HG03060 (cell line): ENCODE measurements around the gene LCN1.

ENCODE experiments used
- ATAC-seq: cut with Tn5 transposase; IDR thresholded peaks from one replicate; pipeline ENCODE4 v1.9.1; 2021; ENCODE audit warnings: low read depth, moderate number of reproducible peaks; ENCODE audit not compliant: unreplicated experiment

The LCN1 gene

DNA sequence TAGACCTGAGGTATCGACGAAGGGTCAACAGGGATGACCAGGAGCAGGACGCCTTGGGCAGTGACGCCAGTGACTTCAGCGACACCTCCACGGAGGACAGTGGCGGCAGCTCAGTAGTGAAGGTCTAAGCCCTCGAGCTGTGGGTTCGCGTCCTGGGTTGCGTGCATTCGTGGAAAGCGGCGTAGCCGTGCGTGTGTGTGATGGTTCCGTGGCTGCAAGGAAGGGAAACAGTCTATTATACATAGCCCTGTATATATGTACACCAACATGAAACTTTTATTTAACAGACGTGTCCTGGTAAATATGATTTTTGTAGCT, 33.3 kb upstream of the LCN1 start:
- no peak for ATAC-seq

DNA sequence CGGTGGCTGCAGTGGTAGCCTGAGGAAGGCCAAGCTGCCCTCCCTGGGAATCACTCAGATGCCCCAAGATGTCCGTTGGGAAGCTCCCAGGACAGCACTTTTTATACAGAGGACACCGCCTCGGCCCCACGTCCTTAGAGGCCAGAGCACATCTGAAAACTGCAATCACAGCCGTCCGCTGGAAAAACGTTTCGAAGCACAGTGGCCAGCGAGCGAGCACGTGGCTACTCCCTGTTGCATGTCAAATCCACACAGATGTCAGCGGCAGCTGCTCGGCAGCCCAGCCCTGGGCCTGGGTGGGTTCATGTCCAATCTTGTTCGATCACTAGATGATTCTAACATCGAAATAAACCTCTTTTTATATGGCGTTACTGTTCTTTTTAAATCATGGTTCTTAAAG, 32.7 kb upstream of the LCN1 start:
- no peak for ATAC-seq

DNA sequence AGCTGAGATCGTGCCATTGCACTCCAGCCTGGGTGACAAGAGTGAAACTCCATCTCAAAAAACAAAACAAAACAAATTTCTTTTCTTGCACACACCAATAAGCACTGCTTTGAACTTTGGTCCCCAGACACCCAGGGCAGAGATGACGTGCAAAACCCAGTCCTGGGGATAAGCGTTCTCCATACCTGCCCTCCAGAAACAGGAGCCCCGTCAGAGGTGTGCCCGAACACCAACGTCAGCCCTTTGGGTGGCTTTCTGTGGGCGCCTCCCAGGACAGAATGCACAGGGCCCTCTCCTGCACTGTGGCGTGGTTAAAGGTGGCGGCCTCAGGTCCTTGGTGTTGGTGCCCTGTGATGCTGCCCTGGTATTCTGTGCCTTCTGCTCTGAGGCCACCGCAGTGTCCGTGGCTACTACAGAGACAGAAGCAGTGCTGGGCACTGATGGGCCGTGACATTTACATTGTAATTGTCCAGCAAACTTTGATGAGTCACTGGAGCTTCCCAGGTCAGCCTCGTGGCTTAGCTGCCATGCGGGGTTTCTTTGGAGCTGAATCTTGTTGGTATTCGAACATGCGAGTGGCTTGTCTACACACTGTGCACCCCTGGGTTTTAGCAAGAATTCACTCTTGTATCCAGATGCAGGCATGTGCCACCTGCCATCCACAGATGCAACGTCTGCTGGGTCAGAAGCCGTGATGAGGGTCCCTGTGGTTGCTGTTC, 31.9 kb upstream of the LCN1 start:
- ATAC-seq, result no peak

DNA sequence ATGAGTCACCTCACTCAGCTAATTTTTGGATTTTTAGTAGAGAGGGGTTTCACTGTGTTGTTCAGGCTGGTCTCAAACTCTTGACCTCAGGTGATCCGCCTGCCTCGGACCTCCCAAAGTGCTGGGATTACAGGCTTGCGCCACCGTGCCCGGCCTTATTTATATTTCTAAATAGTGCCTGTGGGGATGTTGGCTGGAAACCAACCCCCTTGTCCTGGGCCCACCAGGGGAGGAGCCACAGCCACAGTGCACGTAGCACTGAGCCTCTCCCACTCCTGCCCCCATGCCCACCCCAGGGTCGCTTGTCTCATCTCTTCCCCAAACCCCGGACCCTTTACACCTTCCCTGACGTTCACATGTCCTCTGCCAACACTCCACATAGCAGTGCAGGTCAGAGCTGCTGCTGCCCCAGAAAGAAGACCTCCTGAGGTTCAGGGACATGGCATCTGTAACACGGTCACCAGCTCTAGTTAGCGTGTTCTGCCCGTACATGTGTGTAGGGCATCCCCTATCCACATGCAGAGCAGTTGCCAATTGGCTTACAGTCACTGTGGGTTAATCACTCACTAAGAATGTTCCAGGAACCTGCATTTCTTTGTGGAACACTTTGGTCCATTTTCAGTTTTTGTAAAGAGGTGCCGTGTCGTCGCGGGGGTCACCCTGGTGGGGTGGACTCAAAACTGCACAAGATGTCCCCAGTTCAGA, 30.9 kb upstream of the LCN1 start:
- no peak for ATAC-seq

DNA sequence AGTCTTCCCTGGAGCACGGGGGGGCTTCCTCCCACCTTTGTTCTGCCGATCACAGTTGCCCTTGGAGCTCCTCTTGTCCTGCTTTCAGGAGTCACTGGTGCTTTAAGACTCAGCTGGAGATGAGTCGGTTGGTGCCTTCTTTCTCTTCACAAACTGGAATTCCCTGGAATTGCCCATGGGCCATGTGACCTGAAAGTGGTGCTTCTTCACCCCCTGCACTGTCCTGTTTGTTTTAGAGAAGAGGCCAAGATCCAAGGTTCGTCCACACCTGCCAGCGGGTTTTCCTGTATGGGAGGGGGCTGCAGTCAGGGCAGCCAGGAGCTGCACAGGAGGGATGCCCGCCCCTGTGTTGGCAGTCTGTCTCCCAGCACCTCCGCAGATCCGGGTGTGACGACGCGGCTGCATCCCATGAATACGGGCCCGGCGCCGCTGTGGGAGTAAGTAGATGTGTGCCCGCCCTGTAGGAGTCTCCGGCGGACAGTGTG, 30.2 kb upstream of the LCN1 start:
- no peak for ATAC-seq

DNA sequence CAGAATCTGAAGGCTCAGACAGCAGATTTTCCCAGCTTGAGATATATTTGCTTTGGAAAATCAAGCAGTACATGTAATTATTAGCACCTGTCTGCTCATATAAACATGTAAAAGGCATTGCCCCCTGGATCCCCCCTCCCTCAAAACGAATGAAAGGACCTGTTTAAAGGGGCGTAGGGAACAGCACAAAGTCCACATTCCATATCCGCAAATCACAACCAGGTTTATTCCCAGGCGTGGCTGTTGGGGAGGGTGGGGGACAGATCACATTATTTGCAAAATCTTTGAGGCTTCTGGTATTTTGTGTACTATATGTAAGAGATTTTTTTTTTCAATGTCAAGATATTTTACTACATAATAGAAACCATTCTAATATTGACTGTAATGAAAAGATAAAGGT, 29.5 kb upstream of the LCN1 start:
- ATAC-seq, result no peak

DNA sequence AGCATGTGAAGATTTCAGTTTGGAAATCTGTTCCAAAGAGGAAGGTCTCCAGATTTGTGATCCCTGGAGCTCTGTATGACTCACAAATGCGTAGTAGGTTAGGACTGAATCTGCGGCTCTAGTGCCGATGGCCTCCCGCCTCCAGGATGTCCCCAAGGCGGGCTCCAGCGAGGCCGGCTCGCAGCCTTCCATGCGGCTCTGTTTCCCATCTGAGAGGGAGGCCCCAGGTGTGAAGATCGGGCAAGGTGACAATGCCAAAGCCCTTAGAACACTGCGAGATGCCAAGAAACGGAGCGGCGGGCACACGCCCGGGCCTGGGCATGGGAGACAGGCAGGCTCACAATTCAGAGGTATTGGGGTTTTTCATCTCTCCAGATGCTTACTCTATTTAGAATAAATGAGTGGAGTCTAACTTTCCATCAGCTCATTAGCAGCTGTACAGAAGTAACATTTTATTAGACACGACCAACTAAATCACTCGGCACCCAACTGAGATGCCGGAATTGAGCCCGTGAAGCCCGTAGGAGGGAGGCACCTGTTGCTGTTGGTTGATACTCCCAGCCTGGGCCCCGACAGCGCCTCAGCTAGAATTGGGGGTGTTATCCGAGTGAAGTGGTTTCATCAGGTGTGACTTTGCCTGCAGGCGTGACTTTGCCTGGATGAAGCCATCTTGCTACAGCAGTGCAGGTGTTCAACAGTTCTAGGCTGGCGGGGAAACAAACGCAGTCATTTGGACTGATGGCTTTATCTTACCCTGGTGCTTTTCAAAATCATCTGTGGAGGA, 28.2 kb upstream of the LCN1 start:
- no peak for ATAC-seq

DNA sequence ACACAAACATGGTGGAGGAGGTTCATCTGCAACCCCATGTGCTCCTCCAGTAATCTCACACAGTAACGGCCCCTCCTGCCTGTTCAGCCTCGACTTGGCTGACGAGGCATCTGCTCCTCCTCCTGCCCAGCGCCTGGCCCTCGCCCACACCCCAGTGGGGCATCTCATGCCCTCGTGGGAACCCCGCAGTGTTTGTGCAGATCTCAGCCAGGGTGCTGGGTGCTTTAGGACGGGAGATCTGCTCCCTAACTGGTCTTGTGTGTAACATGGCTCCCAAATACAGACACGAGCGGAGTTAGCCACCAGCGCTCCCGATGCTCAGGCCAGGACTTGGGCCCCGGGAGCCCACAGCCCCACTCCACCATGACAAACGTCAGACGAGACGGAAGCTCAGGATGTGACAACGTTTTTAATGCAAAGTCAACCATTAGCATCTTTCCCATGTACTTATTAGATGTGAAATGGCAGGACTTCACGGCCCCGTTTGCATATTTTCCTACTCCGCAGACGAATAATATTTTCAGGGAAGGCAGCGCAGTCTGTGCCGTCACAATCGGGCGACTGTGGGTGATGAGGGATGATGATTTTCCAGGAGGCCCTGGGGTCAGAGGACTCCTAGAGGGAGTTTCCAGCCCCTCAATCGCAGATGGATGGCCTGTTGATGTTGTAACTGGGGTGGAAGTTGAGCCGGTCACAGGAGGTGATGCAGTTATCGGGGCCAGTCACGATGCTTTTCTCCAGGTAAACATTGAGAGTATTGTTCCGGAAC, 26.3 kb upstream of the LCN1 start:
- no peak for ATAC-seq

DNA sequence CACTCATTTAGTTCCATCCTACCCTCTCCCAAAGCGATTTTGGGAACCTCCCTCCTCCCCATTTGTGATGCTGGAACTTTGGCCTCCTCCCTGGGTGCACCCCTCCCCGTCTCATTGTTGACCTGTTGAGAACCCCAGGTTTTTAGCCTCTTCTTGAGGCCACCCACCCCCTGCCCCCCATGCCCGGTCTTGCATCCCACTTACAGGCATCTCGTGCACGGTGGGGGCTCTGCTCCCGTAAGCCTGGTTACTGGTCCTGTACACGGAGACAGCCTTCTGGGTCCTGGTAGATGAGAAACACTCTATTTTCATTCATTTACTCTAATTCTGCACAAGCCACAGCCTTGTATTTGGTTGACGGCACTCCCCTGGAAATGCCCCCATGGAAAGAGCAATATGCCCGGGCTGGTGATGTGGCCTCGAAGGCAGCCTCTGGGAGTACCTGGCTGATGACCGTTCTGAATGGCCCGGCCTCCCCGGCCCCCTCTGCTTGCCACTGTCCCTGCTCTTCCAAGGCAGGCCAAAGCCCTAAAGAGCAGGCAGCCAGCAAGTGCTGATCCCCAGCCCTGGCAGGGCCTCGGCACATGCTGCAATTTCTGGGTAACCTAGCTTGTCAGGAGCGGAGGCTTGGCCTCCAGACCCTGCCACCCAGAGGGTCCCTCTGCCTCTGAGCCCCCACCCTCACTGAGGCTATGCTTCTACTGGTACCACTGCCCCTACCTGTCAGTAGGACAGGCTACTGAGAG, 22.7 kb upstream of the LCN1 start:
- ATAC-seq, result no peak

DNA sequence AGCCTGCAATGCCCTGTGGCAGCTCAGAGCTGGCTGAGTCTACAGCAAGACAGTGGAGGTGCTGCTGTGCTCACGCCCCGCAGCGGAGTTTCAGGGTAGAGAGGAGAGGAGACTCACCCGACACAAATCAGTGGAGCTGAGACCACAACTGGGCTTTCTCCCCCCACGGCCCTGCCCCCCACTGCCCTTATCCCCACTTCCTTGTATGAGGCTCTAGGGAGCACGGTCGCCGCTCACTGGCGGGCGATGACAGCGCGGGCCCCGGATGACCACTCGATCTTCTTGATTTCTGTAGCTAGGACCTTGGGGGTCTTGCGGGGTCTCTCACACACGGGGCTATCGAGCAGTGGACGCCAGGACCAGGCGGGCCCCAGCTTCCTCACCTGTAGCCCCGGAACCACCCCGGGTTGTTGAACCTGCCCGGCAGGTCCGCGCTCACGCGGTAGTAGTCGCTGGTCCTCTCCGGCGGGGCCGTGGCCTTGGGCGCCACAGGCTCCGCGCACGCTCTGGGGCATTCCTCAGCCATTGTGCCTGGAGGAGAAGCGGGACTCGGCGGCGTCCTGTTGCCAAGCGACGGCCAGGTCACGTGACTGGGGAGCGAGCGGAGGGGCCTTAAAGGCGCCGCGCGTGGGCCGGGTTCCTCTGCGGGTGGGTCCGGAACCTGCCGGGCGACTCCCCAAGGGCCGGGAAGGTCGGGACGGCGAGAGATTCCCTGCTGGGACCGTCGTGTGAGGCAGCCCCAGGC, 21.7 kb upstream of the LCN1 start:
- no peak for ATAC-seq

DNA sequence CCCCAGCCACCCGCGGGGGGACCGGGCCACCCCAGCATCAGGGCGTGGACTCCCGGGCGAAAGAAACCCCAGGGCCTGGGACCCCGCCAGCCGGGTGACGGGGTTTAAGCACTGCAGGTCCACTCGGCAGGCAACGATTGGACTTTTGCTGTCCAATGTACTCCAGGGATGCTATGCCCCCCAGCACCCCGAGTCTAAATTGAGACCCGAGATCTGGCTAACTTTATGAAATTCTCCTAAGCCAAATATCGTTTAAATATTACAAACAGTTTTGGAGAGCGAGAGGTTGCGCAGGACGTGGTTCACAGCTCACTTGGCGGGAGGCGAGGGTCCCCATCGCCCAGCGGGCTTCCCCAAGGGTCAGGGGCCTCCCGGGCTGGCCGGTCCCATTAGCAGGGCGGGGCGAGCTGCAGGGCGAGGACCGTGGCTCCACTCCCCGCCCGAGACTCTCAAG, 21.1 kb upstream of the LCN1 start:
- no peak for ATAC-seq

DNA sequence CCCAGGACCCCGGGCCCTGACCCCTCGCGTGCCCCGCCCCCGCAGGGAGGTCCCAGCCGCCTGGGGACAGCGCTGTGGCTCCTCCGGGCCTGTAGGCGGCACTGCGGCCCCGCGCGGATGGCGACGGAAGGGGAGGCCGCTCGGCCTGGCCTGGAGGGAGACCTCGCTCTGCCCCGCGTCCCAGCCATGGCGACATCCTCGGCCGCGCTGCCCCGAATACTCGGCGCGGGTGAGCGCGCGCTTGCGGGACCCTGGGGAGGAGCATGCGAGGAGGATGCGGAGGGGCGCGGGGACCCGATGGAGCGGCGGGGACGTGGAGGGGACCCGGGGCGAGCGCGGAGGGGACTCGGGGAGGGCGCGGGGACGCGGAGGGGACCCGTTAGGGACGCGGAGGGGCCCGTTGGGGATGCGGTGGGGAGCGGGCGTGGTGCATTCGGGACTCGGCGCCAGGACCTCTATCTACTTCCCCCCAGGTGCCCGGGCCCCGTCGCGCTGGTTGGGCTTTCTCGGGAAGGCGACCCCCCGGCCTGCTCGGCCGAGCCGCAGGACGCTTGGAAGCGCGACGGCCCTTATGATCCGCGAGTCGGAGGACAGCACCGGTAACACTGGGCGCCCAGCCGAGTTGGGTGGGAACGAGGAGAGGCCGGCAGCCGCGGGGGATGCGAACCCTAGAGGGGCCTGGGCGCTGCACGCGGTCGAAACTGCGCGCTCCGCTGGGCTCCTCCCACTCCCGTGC, 20.5 kb upstream of the LCN1 start, which contains the start of gene MRPS2:
TSS of gene MRPS2 (plus strand) at position 158 of the 736 bp plus-strand sequence. CDS start at position 187, 29 bp downstream.
- no peak for ATAC-seq

DNA sequence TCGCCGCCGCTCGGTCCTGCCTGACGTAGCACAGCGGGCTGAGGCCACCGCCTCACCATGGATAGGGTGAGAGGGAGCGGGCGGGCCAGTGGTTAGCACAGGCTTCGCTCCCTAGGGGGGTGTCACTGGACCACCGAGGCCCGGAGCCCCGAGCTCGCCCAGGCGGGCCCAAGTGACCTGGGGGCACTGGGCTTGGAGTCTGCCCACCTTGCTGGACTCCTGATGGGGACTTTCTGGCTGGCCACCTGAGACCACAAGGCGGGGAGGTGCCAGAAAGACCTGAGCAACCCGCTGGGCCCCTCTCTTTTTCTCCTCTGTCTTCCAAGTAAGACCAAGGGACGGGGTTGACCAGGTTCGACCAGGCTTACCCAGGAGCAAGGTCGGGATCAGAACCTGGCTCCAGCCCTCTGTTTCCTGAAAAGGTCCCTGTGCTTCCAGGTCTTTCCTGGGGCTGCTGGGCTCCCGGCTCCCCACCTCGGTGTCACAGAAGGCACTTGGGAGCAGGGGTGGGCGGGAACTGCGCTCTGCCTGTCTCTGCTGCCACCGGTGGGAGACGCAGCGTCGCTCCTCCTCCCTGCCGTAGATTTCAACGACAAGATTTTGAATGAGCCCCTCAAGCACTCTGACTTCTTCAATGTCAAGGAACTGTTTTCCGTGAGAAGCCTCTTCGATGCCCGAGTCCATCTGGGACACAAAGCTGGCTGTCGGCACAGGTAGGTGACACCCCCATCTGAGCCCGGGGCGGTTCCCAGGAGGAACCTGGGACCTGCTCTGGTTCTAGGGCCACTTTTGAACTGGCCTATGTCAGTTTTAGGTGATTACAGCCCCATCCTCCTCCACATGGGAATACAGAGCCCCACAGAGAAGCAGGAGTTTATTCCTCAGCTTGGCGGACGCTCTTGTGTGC, 19.7 kb upstream of the LCN1 start:
- no peak for ATAC-seq

DNA sequence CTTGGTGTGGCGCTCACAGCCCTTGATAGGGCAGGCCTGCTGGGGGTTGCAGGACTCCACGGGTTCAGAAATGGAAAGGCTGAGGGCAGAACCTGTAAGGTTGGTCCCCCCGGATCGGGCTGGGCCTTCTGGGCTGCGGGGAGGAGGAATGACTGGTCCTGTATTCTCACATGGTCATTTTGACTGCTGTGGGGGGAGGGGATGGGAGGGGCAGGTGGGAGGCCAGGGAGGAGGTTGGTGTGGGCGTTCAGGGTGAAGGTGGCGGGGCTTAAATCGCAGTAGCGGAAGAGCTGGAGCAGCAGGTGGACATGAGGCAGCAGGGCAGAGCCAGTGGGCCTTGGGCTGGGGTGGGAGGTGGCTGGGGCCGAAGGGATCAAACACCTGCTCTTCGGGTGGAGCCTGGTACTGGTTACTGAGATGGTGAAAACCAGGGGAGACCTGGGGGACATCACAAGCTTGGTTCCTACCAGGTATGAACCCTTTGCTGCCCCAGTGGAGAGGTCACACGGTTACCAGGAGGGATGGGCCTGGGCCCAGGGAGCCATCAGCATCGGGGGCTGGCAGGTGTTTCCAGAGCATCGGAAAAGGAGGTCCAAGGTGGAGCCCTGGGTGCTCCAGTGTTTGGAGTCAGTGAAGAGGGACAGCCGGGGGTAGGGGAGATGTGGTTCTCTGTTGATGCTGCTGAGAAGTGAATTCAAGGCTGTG, 18.9 kb upstream of the LCN1 start:
- ATAC-seq, result no peak

DNA sequence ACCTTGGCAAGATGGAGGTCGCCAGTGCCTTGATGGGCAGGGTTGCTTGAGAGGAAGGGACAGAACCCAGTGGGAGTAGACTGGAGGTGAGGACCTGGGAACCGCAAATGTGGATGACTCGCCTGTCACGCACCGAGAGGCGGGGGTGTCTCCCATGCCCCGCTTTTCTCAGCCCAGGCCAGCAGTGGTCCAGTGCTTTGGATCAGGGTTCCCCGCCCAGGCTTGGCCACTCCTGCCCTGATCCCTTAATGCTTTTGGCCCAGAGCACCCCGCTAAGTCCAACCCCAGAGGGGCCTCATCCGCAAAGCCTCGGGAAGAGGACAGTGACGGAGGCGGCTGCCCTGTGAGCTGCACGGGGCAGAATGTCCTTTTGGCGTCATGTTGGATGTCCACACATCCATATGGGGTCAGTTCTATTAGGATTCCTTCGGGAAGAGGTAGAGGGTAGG, 18.3 kb upstream of the LCN1 start:
- ATAC-seq, result no peak

DNA sequence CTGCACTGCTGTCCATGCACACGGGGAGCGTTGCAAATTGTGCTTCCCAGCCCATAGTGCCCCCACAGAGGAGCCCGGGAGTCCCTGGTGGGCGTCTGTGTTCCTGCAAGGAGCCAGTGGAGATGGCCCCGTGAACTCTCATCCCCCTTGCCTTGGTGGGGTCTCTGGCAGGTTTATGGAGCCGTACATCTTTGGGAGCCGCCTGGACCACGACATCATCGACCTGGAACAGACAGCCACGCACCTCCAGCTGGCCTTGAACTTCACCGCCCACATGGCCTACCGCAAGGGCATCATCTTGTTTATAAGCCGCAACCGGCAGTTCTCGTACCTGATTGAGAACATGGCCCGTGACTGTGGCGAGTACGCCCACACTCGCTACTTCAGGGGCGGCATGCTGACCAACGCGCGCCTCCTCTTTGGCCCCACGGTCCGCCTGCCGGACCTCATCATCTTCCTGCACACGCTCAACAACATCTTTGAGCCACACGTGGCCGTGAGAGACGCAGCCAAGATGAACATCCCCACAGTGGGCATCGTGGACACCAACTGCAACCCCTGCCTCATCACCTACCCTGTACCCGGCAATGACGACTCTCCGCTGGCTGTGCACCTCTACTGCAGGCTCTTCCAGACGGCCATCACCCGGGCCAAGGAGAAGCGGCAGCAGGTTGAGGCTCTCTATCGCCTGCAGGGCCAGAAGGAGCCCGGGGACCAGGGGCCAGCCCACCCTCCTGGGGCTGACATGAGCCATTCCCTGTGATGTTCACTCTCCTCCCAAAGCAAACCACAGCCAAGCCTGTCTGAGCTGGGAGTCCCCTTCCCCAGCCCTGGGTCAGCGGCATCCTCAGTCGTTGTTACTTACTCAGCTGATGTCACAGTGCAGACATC, 17.6 kb upstream of the LCN1 start:
- ATAC-seq, result no peak
